ENCODE data around the gene GPR17. TPM values are rescaled to one million over a fixed set of nuclear protein-coding genes. Genes with fewer than 3 reads are reported as not detected.

GPR17 gene
- total RNA-seq, 1 experiment from 2014 or later: 0.35 TPM

DNA sequence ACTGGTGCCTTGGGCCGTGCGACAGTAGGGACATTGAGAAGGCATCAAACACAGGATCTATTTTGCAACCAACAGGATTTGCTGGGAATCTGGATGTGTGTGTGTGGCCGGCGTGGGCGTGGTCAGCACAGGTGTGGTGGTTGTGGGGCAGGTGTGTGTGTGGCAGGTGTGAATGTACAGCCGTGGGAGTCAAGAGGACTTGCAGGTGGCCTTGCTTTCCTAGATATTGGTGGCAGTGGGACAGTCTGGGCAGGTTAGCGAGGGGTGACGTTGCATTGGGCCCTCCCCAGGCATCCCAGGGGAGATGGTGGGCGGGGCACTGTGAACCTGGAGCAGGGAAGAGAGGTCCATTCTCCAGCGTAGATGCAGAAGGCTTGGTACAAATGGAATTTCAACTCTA, 32.6 kb downstream of the GPR17 start:
- no peak for DNase-seq
- Histone ChIP-seq H3K23me2 (ENCODE audit: insufficient read length, low read depth, low read length, poor library complexity, severe bottlenecking) (peaks cover 6% of the 10 kb centered on the region), H2AFZ (ENCODE audit: low read length) (no peak overlapping the region), H3K27me3 (ENCODE audit: insufficient read depth, low read length) (peaks cover 13% of the 10 kb centered on the region), H2BK120ac (ENCODE audit: low read depth, low read length, poor library complexity, severe bottlenecking) (no peak overlapping the region), H3K4ac (ENCODE audit: low read depth, low read length) (no peak overlapping the region), H3K4me1 (ENCODE audit: insufficient read depth, low read length) (no peaks in the 10 kb centered on the region), H4K20me1 (ENCODE audit: control insufficient read depth, insufficient read depth, insufficient read length) (no peaks in the 10 kb centered on the region), H4K8ac (replicated peaks; ENCODE audit: insufficient read length, low read depth, low read length) (no peak overlapping the region), H4K91ac (ENCODE audit: insufficient read length, low read depth, low read length) (no peak overlapping the region), H3K18ac (ENCODE audit: insufficient read length, low read depth, low read length) (no peak overlapping the region), H3K9me3 (ENCODE audit: control insufficient read depth, low read depth, low read length) (no peaks in the 10 kb centered on the region), H3K4me2 (ENCODE audit: insufficient read depth, insufficient read length, low read length) (no peak overlapping the region), H2BK15ac (ENCODE audit: low read depth, low read length) (no peak overlapping the region), H3K14ac (ENCODE audit: insufficient read depth, low read length) (no peak overlapping the region), H3K56ac (ENCODE audit: insufficient read length, low read depth, low read length) (no peak overlapping the region), H3K9ac (ENCODE audit: extremely low read depth, insufficient read length, low read length) (no peak overlapping the region), H4K5ac (ENCODE audit: insufficient read length, low read depth, low read length) (no peak overlapping the region), H2BK20ac (ENCODE audit: low read depth, low read length, poor library complexity, severe bottlenecking) (no peak overlapping the region), H3K27ac (ENCODE audit: insufficient read length, low read depth, low read length) (no peak overlapping the region), H3K79me2 (ENCODE audit: insufficient read depth, low read length) (no peaks in the 10 kb centered on the region), H3T11ph (ENCODE audit: low read length) (no peak overlapping the region), H2BK12ac (ENCODE audit: insufficient read length, low read depth, low read length) (no peak overlapping the region), H2BK5ac (ENCODE audit: insufficient read length, low read length) (no peak overlapping the region), H2AK5ac (ENCODE audit: insufficient read length, low read length) (no peak overlapping the region), H3K23ac (ENCODE audit: insufficient read length, low read depth, low read length) (no peak overlapping the region), H3K79me1 (ENCODE audit: insufficient read depth, low read depth, low read length, poor library complexity, severe bottlenecking) (no peaks in the 10 kb centered on the region)
- Mint-ChIP-seq H3K4me3 (no peak overlapping the region), H3K27ac (no peak overlapping the region), H3K27me3 (ENCODE audit: low read depth) (peaks cover 63% of the 10 kb centered on the region), H3K9me3 (no peaks in the 10 kb centered on the region), H3K36me3 (ENCODE audit: insufficient read depth in 1 of 3, low read depth in 3 of 3) (no peaks in the 10 kb centered on the region; a peak in 1 of 7 replicates), H3K4me1 (peaks cover 8 to 10% of the 10 kb centered on the region in 2 experiments; a peak in 3 of 4 replicates)
- no CpG with 5 or more reads among the region's 10 CpGs for WGBS (ENCODE audit: extremely low coverage, insufficient read length, low lambda C conversion rate)
- TF ChIP-seq, protein P1, sequence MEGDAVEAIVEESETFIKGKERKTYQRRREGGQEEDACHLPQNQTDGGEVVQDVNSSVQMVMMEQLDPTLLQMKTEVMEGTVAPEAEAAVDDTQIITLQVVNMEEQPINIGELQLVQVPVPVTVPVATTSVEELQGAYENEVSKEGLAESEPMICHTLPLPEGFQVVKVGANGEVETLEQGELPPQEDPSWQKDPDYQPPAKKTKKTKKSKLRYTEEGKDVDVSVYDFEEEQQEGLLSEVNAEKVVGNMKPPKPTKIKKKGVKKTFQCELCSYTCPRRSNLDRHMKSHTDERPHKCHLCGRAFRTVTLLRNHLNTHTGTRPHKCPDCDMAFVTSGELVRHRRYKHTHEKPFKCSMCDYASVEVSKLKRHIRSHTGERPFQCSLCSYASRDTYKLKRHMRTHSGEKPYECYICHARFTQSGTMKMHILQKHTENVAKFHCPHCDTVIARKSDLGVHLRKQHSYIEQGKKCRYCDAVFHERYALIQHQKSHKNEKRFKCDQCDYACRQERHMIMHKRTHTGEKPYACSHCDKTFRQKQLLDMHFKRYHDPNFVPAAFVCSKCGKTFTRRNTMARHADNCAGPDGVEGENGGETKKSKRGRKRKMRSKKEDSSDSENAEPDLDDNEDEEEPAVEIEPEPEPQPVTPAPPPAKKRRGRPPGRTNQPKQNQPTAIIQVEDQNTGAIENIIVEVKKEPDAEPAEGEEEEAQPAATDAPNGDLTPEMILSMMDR (conservative IDR thresholded peaks at IDR 0.05): no peak

All from H9 (cell line).